HepG2 (cell line): ENCODE results near the gene MYO18B. TPM values are rescaled to one million over a fixed set of nuclear protein-coding genes. Genes with fewer than 3 reads are reported as not detected.

Experiments
- ATAC-seq: fragments of 200-7000 bp; cut with Tn5 transposase; 3 replicates; pipeline ENCODE4 v1.9.1; 2020; ENCODE audit warnings: mild to moderate bottlenecking, moderate library complexity
- BruUV-seq: library from RNA; stranded (reverse); fragments of 400-500 nt; replicated peaks from 2 replicates; lab custom pipeline; 2021; lab: Mats Ljungman, UMichigan
- CTCF ChIA-PET: fragments of 300-600 bp; formaldehyde crosslinking; extraction: SDS; loops from one replicate; lab custom pipeline; 2021; ENCODE audit warnings: low total read pairs, inconsistent platforms, low intra/inter-chr PET ratio; lab: Yijun Ruan, JAX
- POLR2A ChIA-PET: fragments of 350-600 bp; sonication (Branson Sonifier 250); formaldehyde crosslinking; loops from one replicate; lab custom pipeline; 2020; ENCODE audit warnings: antibody characterized with exemption, inconsistent platforms; lab: Yijun Ruan, JAX
- DNase-seq: peaks from one replicate; pipeline ENCODE4 v3.0.0-alpha.2; 2015; ENCODE audit warnings: low spot score
- FAIRE-seq: peaks from 3 replicates; lab custom pipeline; 2011; peaks lifted over from hg19 to GRCh38; lab: Jason Lieb, UNC
- H2AFZ ChIP-seq: one replicate; pipeline ENCODE4 v1.6.1; 2011; ENCODE audit warnings: low read length, inconsistent platforms
- H3K27ac ChIP-seq: fragments of 300-600 bp; 3 replicates; pipeline ENCODE4 v1.8.0; 2011; ENCODE audit warnings: mixed run types, mild to moderate bottlenecking, mixed read lengths, low read length, inconsistent platforms; ENCODE audit not compliant: insufficient read depth; ENCODE audit errors: extremely low read length
- H3K27me3 ChIP-seq, 2 experiments: fragments of 200-600 bp in 1 of 2; 2 replicates in 1 of 2; 3 replicates in 1 of 2; pipeline versions ENCODE4 v1.6.0 to v1.8.0; 2011; ENCODE audit warnings: low read length in 2 of 2, mild to moderate bottlenecking in 2 of 2, moderate library complexity in 2 of 2, inconsistent platforms in 1 of 2; ENCODE audit not compliant: insufficient read depth in 2 of 2, control insufficient read depth in 1 of 2
- H3K36me3 ChIP-seq, 2 experiments: fragments of 200-600 bp in 1 of 2; replicated peaks in 1 of 2; 2 replicates in 1 of 2; 3 replicates in 1 of 2; pipeline versions ENCODE4 v1.5.1 to v1.8.0; 2011; ENCODE audit warnings: low read length in 2 of 2, inconsistent platforms in 1 of 2; ENCODE audit not compliant: insufficient read depth in 2 of 2, control insufficient read depth in 1 of 2
- H3K4me1 ChIP-seq: 2 replicates; pipeline ENCODE4 v1.5.1; 2012; ENCODE audit warnings: low read length, inconsistent platforms; ENCODE audit not compliant: insufficient read depth
- H3K4me2 ChIP-seq: 2 replicates; pipeline ENCODE4 v1.6.0; 2011; ENCODE audit warnings: low read depth, low read length, inconsistent platforms
- H3K4me3 ChIP-seq, 3 experiments: fragments of 200-600 bp in 1 of 3; sonication (generic), shearing (Covaris generic) in 1 of 3; replicated peaks in 1 of 3; 2 replicates each; pipeline ENCODE4 v1.5.1; 2011 to 2016; ENCODE audit warnings: low read length in 3 of 3, inconsistent platforms in 2 of 3, low read depth in 2 of 3, mild to moderate bottlenecking in 2 of 3, control low read depth in 1 of 3, mixed read lengths in 1 of 3; ENCODE audit not compliant: insufficient read depth in 1 of 3
- H3K79me2 ChIP-seq: one replicate; pipeline ENCODE4 v1.6.1; 2011; ENCODE audit warnings: low read length, inconsistent platforms; ENCODE audit not compliant: insufficient read depth
- H3K9ac ChIP-seq: 2 replicates; pipeline ENCODE4 v1.6.0; 2011; ENCODE audit warnings: mild to moderate bottlenecking, low read depth, low read length, inconsistent platforms; ENCODE audit not compliant: insufficient read depth
- H3K9me3 ChIP-seq: 2 replicates; pipeline ENCODE4 v1.5.1; 2012; ENCODE audit warnings: mild to moderate bottlenecking, low read length
- H4K20me1 ChIP-seq: 2 replicates; pipeline ENCODE4 v1.6.0; 2011; ENCODE audit warnings: inconsistent platforms, mild to moderate bottlenecking, low read length, moderate library complexity; ENCODE audit not compliant: insufficient read depth
- ETV6 ChIP-seq: sonication (generic); formaldehyde crosslinking; conservative IDR thresholded peaks from 2 replicates; pipeline ENCODE4 v1.4.0; 2020; ENCODE audit warnings: missing genetic modification reagents
- SMC3 ChIP-seq: IDR thresholded peaks from 2 replicates; pipeline ENCODE4 v1.6.1; 2011; ENCODE audit warnings: low read length, improper control_type of control experiment
- YEATS4 ChIP-seq: sonication (generic); formaldehyde crosslinking; IDR thresholded peaks from 2 replicates; pipeline ENCODE4 v1.4.0; 2020; ENCODE audit warnings: missing genetic modification reagents, borderline replicate concordance
- ZNF337 ChIP-seq: sonication (generic); formaldehyde crosslinking; IDR thresholded peaks from 2 replicates; pipeline ENCODE4 v1.5.1; 2020; ENCODE audit warnings: missing genetic modification reagents, low read depth, mild to moderate bottlenecking, borderline replicate concordance
- WGBS: methylation state at CpG from one replicate; pipeline ENCODE4 v1.1.6; 2017; ENCODE audit warnings: low lambda C conversion rate; 5-methylcytosine and 5-hydroxymethylcytosine counted together
- in situ Hi-C: cut with HindIII; loops from 2 replicates; pipeline ENCODE4 v1.10.0; 2017; ENCODE audit warnings: low pct_unique_long_range_greater_than_20kb; ENCODE audit not compliant: extremely low pct_ligation_motif_present
- intact Hi-C: fragments of 100-400 bp; cut with micrococcal nuclease; formaldehyde crosslinking; loops from one replicate; pipeline ENCODE4 v1.10.0; 2022; ENCODE audit not compliant: unreplicated experiment
- polyA plus RNA-seq, 8 experiments: library from polyadenylated mRNA; depleted of rRNA in 3 of 8; stranded (reverse) in 7 of 8; unstranded in 1 of 8; fragments of >200 nt; fragmentation: Illumina TruSeq in 4 of 8; extraction: Trizol in 4 of 8; gene quantifications; 2 replicates each; pipeline versions ENCODE4 v1.2.1 to v1.2.3, GENCODE V29; 2011 to 2016; ENCODE audit warnings: low read depth in 4 of 8, missing spikeins in 1 of 8, mixed read lengths in 1 of 8; ENCODE audit not compliant: insufficient read depth in 1 of 8
- total RNA-seq, 5 experiments: library from RNA; depleted of rRNA; stranded (reverse); fragments of >200 nt; fragmentation: Illumina TruSeq; extraction: Trizol; gene quantifications; 2 replicates each; pipeline ENCODE4 v1.2.3, GENCODE V29; 2016; ENCODE audit warnings: low read depth in 1 of 5
- TF ChIP-seq, protein P1 (sequence below): sonication (generic); formaldehyde crosslinking; IDR thresholded peaks from 2 replicates; pipeline ENCODE4 v1.4.0; 2020; ENCODE audit warnings: mild to moderate bottlenecking, missing genetic modification reagents

MYO18B gene
- total and polyA plus RNA-seq, 2 of the 13 experiments (the other 11 are each of a cell fraction or from before 2014, with no cell fraction given), result 0.01 TPM; not detected in 1

DNA sequence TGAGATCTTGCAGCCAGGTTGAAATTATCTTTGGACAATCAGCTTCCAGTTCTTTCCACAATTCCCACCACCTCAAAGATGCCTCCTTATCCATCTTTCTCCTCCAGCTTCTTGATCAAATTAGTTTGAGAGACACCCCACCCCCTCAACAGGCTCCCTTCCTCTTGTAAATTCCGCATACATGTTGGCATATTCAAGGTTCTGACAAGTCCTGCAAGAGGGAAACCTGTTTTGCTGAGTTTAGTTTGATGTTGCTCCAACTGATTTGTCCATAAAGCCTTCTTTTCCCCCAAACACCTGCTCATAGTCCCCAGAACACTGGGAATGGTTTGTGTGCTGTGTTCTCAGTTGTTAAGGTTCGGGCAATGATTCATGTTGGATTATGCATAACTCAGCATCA, 73.6 kb downstream of the MYO18B start:
- Histone ChIP-seq H3K36me3 (no peaks in the 10 kb centered on the region), H3K79me2 (no peaks in the 10 kb centered on the region), H2AFZ (no peak overlapping the region), H3K9me3 (no peaks in the 10 kb centered on the region), H4K20me1 (no peaks in the 10 kb centered on the region), H3K4me1 (no peaks in the 10 kb centered on the region), H3K27me3 (peaks cover 1 to 3% of the 10 kb centered on the region in 2 experiments; a peak in 3 of 5 replicates), H3K9ac (no peak overlapping the region), H3K4me3 (no peak overlapping the region), H3K4me2 (no peak overlapping the region), H3K27ac (no peak overlapping the region)
- FAIRE-seq (no peak), ATAC-seq (no peak), DNase-seq (no peak)
- in situ Hi-C loops, result no loop called here
- CTCF ChIA-PET, result no interaction called here
- BruUV-seq, result no TSS peak
- 0% methylated on average over 2 of the region's 2 CpGs for WGBS
- POLR2A ChIA-PET, result no interaction called here
- intact Hi-C loops, result no loop called here
- TF ChIP-seq, protein P1, sequence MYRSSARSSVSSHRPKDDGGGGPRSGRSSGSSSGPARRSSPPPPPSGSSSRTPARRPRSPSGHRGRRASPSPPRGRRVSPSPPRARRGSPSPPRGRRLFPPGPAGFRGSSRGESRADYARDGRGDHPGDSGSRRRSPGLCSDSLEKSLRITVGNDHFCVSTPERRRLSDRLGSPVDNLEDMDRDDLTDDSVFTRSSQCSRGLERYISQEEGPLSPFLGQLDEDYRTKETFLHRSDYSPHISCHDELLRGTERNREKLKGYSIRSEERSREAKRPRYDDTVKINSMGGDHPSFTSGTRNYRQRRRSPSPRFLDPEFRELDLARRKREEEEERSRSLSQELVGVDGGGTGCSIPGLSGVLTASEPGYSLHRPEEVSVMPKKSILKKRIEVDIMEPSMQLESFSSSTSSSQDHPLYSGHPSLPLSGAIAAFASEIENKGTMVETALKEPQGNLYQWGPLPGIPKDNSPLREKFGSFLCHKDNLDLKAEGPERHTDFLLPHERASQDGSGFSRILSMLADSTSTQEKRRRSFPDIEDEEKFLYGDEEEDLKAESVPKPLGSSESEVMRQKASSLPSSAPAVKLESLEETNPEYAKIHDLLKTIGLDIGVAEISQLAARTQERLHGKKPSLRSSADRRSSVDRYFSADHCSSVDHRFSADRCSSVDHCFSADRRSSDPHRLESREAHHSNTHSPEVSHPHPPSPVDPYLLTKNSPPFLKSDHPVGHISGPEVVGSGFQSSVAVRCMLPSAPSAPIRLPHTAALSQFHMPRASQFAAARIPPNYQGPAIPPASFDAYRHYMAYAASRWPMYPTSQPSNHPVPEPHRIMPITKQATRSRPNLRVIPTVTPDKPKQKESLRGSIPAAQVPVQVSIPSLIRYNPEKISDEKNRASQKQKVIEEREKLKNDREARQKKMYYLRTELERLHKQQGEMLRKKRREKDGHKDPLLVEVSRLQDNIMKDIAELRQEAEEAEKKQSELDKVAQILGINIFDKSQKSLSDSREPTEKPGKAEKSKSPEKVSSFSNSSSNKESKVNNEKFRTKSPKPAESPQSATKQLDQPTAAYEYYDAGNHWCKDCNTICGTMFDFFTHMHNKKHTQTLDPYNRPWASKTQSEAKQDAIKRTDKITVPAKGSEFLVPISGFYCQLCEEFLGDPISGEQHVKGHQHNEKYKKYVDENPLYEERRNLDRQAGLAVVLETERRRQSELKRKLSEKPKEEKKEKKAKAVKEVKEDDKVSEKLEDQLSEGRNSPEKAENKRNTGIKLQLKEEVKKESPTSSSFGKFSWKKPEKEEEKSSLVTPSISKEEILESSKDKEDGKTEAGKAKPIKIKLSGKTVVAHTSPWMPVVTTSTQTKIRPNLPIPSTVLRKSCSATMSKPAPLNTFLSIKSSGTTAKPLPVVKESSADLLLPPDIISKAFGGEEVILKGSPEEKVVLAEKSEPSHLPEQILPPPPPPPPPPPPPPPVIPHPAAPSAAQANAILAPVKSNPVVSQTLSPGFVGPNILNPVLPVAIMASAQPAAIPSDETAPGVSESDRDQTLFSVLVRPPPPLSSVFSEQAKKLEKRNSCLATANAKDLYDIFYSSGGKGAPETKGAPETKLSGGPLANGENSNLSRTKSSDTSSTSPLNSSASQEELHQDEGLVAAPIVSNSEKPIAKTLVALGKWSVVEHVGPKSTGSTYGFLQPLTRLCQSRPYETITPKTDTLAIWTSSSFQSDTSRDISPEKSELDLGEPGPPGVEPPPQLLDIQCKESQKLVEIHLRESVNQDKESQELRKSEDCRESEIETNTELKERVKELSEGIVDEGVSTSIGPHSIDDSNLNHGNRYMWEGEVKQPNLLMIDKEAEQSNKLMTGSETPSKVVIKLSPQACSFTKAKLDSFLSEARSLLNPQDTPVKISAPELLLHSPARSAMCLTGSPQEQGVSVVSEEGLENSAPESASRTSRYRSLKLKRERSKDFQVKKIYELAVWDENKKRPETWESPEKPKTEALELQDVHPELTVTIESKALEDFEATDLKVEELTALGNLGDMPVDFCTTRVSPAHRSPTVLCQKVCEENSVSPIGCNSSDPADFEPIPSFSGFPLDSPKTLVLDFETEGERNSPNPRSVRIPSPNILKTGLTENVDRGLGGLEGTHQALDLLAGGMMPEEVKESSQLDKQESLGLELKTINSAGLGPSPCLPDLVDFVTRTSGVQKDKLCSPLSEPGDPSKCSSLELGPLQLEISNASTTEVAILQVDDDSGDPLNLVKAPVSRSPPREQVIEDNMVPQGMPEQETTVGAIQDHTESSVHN (CRISPR knock-in tag), result no peak
- no peak for TF ChIP-seq YEATS4 (CRISPR knock-in tag)
- TF ChIP-seq SMC3, result no peak
- TF ChIP-seq ZNF337 (CRISPR knock-in tag), result no peak
- TF ChIP-seq ETV6 (CRISPR knock-in tag), result no peak
